Parathyroid adenoma (tissue), 2 donors: ENCODE results near the gene PDSS2.

Source experiments
- H2AFZ ChIP-seq: fragments of 300-600 bp; sonication (generic); one replicate; pipeline ENCODE4 v1.7.0; 2017; ENCODE audit warnings: antibody characterized with exemption, mild to moderate bottlenecking
- H3K27ac ChIP-seq: fragments of 300-600 bp; sonication (generic); one replicate; pipeline ENCODE4 v1.7.0; 2017
- H3K27me3 ChIP-seq: fragments of 300-600 bp; sonication (generic); one replicate; pipeline ENCODE4 v1.7.0; 2017; ENCODE audit warnings: low read length; ENCODE audit not compliant: control insufficient read depth, insufficient read depth
- H3K36me3 ChIP-seq: fragments of 300-600 bp; sonication (generic); one replicate; pipeline ENCODE4 v1.7.0; 2017; ENCODE audit warnings: low read length; ENCODE audit not compliant: control insufficient read depth, insufficient read depth
- H3K4me1 ChIP-seq: fragments of 300-600 bp; sonication (generic); one replicate; pipeline ENCODE4 v1.7.0; 2017; ENCODE audit warnings: control low read depth
- H3K4me2 ChIP-seq: fragments of 300-600 bp; sonication (generic); one replicate; pipeline ENCODE4 v1.7.0; 2017; ENCODE audit warnings: low read length
- H3K4me3 ChIP-seq: fragments of 300-600 bp; sonication (generic); one replicate; pipeline ENCODE4 v1.7.0; 2017; ENCODE audit warnings: low read depth, low read length
- H3K79me2 ChIP-seq: fragments of 300-600 bp; sonication (generic); one replicate; pipeline ENCODE4 v1.7.0; 2017; ENCODE audit warnings: control low read depth
- H3K9ac ChIP-seq: fragments of 300-600 bp; sonication (generic); one replicate; pipeline ENCODE4 v1.7.0; 2017; ENCODE audit warnings: mild to moderate bottlenecking
- H3K9me3 ChIP-seq: fragments of 300-600 bp; sonication (generic); one replicate; pipeline ENCODE4 v1.7.0; 2017; ENCODE audit warnings: low read length; ENCODE audit not compliant: control insufficient read depth
- TF ChIP-seq, protein P1 (sequence below): fragments of 300-600 bp; sonication (generic); IDR thresholded peaks from one replicate; pipeline ENCODE4 v1.7.0; 2017; ENCODE audit warnings: antibody characterized with exemption, mild to moderate bottlenecking
- donor health status: primary hyperparathyroidism.

PDSS2 gene

DNA sequence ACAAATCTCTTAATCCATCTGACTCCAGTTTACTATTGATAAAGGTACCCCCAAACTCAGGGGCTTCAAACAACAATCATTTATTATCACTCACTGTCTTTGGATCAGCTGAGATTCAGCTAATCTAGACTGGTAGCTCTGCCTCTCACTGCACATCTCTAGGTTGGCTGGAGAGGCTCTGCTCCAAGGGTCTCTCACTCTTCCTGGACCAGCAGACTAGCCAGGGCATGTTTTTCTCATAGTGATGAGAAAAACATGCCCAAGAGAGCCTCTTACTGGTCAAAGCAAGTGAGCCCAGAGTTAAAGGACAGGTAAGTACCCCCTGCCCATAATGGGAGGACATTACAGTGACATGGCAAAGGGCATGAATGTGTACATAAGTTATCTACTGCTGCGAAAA, 228.9 kb downstream of the PDSS2 start:
- H2AFZ ChIP-seq: no peak overlapping the region
- TF ChIP-seq, protein P1, sequence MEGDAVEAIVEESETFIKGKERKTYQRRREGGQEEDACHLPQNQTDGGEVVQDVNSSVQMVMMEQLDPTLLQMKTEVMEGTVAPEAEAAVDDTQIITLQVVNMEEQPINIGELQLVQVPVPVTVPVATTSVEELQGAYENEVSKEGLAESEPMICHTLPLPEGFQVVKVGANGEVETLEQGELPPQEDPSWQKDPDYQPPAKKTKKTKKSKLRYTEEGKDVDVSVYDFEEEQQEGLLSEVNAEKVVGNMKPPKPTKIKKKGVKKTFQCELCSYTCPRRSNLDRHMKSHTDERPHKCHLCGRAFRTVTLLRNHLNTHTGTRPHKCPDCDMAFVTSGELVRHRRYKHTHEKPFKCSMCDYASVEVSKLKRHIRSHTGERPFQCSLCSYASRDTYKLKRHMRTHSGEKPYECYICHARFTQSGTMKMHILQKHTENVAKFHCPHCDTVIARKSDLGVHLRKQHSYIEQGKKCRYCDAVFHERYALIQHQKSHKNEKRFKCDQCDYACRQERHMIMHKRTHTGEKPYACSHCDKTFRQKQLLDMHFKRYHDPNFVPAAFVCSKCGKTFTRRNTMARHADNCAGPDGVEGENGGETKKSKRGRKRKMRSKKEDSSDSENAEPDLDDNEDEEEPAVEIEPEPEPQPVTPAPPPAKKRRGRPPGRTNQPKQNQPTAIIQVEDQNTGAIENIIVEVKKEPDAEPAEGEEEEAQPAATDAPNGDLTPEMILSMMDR: no peak
- H3K4me2 ChIP-seq: no peak overlapping the region
- H3K27ac ChIP-seq: no peak overlapping the region
- no peaks in the 10 kb centered on the region for H3K9me3 ChIP-seq
- no peak overlapping the region for H3K9ac ChIP-seq
- H3K36me3 ChIP-seq: no peaks in the 10 kb centered on the region
- H3K4me3 ChIP-seq: no peak overlapping the region
- H3K27me3 ChIP-seq: no peaks in the 10 kb centered on the region
- H3K79me2 ChIP-seq: no peaks in the 10 kb centered on the region
- H3K4me1 ChIP-seq: no peaks in the 10 kb centered on the region

DNA sequence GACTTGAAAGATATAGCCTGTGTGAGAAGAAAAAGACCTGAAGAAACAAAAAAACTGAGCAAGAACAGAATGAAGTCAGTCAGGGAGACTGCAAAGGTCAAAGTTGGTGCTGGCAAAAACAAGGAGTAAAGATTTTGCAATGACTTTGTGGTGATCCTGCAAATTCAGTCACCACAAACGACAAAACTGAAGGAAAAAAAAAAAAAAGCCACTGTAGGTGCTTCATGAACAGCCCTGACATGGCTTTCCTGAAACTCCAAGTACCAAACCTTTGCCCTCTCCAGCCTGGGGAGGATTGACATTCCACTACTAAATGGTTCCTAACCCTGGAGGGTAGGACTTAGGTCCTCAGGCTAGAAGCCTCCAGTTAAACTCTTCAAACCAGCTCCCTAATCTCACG, 229.3 kb downstream of the PDSS2 start:
- H3K36me3 ChIP-seq: no peaks in the 10 kb centered on the region
- no peak overlapping the region for H3K4me2 ChIP-seq
- no peak overlapping the region for H2AFZ ChIP-seq
- H3K27me3 ChIP-seq: no peaks in the 10 kb centered on the region
- H3K79me2 ChIP-seq: no peaks in the 10 kb centered on the region
- no peak overlapping the region for H3K9ac ChIP-seq
- no peak overlapping the region for H3K27ac ChIP-seq
- TF ChIP-seq, protein P1: no peak
- no peaks in the 10 kb centered on the region for H3K9me3 ChIP-seq
- no peak overlapping the region for H3K4me3 ChIP-seq
- no peaks in the 10 kb centered on the region for H3K4me1 ChIP-seq

DNA sequence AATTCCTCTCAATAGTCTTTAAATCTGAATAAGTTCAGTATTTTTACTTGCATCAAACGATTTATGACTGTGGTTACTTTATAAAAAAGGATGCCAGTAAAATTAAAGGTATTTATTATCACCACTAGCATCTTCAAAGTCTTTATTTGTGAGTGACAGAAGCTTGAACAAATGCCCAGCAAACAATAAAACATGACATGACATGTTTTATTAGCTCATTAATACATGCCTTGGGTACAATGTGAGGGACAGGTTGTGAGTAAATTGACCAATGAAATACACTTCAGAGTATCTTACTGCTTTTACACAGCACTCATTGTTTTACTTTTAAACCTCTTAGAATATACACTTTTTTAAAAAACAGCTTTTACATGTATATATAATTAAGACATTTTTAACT, 230.6 kb downstream of the PDSS2 start:
- Histone ChIP-seq H3K9ac (no peak overlapping the region), H3K36me3 (no peaks in the 10 kb centered on the region), H3K9me3 (no peaks in the 10 kb centered on the region), H3K4me2 (no peak overlapping the region), H2AFZ (no peak overlapping the region), H3K79me2 (no peaks in the 10 kb centered on the region), H3K4me1 (no peaks in the 10 kb centered on the region), H3K27ac (no peak overlapping the region), H3K4me3 (no peak overlapping the region), H3K27me3 (no peaks in the 10 kb centered on the region)
- TF ChIP-seq, protein P1: no peak

DNA sequence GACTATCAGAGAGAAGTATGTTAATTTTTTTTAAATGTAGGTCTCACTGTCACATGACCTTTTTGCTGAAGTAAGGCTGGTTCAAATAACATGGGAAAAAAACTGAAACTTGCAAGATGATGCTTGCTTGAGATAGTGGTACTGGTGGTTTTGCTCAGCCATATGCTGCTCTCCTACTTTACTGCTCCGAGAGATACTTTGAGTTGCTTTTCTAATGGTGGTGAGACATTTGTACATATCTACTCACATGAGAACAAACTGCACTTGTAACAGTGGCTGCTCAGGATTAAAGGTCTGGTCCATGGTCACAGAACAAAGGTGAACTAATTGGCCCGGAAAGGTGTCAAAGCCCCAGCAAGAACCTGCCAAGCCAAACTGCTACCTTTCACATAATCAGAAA, 237.8 kb downstream of the PDSS2 start:
- Histone ChIP-seq H3K9me3 (no peaks in the 10 kb centered on the region), H3K27ac (no peak overlapping the region), H3K79me2 (no peaks in the 10 kb centered on the region), H2AFZ (no peak overlapping the region), H3K36me3 (no peaks in the 10 kb centered on the region), H3K9ac (no peak overlapping the region), H3K4me3 (no peak overlapping the region), H3K4me1 (peaks cover 5% of the 10 kb centered on the region), H3K27me3 (no peaks in the 10 kb centered on the region), H3K4me2 (no peak overlapping the region)
- TF ChIP-seq, protein P1: no peak

DNA sequence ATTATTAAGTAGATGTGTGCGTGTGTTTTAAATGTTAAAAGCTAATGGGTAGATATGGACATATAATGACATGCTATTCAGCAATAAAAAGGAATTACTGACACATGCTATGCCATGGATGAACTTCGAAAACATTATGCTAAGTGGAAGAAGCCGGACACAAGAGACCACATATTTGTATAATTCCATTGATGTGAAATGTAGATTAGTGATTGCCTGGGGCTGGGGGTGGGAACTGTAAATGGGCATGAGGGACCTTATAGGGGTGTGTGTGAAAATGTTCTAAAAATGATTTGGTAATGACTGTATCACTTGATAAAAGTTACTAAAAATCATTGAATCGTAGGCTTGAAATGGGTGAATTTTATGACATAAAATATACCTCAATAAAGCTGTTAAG, 239.5 kb downstream of the PDSS2 start:
- Histone ChIP-seq H3K4me2 (no peak overlapping the region), H3K79me2 (no peaks in the 10 kb centered on the region), H3K9me3 (no peaks in the 10 kb centered on the region), H3K4me1 (peaks cover 5% of the 10 kb centered on the region), H3K4me3 (no peak overlapping the region), H3K27ac (no peak overlapping the region), H3K27me3 (no peaks in the 10 kb centered on the region), H2AFZ (no peak overlapping the region), H3K36me3 (no peaks in the 10 kb centered on the region), H3K9ac (no peak overlapping the region)
- TF ChIP-seq, protein P1: no peak
